Endometrial microvascular endothelial cells (primary cell): Measurements from ENCODE around the gene HECTD3. TPM values are rescaled to one million over a fixed set of nuclear protein-coding genes. Genes with fewer than 3 reads are reported as not detected.
"Not testable (repeated sequence)": the region's sequence is repeated elsewhere in the genome, so short reads cannot be mapped to it uniquely, and the experiment has no call there.

Experiments used
- in situ Hi-C: cut with HindIII; loops from 2 replicates; pipeline ENCODE4 v1.10.0; 2017; ENCODE audit warnings: low sequenced_read_pairs, low pct_unique_long_range_greater_than_20kb; ENCODE audit errors: inconsistent ontology term
- total RNA-seq: library from RNA; depleted of rRNA; stranded (reverse); fragments of >200 nt; gene quantifications from one replicate; pipeline ENCODE4 v1.2.3, GENCODE V29; 2015; ENCODE audit errors: inconsistent ontology term

The HECTD3 gene
- total RNA-seq, 1 donor from 2014 or later: 47.9 TPM

DNA sequence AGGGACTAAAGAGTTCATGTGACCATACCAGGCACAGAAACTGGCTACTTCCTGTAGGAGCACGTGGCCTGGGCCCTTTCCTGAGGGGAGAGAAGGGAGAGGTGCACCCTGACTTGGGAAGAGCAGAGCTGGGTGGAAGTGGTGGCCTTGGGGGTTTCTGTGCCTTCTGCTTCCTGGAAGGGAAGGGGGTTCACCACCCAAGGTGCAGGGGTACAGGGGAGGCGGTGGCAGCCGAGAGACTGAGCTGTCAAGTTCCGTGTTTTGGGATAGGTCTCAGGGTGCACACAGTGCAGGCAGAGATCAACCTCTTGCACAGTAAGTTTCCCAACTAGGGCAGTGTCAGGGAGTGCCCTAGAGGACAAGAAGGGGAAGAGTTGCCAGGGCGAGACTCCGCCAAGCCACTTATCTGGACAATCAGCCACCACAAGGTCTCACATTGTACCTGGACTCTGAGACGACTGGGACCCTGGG lies 10.1 kb downstream of the HECTD3 start:
- in situ Hi-C loops: no loop called here

DNA sequence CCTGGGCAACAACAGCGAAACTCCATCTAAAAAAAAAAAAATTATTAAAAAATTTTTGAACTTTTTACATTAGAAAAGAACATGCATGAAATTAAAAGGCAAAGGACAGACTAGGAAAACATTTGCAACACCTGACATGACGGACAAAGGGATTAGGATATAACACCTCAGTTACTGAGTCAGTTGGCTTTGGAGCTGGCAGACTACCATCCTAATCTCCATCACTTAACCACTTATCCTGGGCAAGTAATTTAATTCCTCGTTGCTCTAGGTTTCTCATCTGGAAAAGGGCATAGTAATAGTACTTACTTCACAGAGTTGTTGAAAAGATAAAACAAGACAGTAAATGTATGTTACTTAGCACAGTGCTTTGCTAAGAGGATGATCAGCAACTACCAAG lies 11.9 kb downstream of the HECTD3 start:
- in situ Hi-C loops: no loop called here

DNA sequence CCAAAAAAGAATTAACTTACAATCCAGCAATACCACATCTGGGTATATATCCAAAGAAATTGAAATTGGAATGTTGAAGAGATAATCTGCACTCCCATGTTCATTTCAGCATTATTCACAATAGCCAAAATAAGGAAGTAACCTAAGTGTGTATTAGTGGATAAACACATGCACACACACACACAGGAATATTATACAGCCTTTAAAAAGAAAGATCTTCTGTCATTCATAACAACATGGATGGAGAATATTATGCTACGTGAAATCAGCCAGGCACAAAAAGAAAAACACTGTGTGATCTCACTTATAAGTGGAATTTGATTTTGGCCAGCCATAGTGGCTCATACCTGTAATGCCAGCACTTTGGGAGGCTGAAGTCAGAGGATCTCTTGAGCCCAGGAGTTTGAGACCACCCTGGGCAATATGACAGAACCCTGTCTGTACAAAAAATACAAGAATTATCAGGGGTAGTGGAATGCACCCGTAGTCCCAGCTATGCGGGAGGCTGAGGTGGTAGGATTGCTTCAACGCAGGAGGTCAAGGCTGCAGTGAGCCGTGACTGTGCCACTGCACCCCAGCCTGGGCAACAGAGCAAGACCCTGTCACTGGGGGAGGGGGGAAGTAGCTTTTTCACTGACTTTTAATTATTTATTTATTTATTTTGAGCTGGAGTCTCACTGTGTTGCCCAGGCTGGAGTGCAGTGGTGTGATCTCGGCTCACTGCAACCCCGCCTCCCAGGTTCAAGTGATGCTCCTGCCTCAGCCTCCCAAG lies 15.5 kb downstream of the HECTD3 start:
- in situ Hi-C loops: no loop called here

DNA sequence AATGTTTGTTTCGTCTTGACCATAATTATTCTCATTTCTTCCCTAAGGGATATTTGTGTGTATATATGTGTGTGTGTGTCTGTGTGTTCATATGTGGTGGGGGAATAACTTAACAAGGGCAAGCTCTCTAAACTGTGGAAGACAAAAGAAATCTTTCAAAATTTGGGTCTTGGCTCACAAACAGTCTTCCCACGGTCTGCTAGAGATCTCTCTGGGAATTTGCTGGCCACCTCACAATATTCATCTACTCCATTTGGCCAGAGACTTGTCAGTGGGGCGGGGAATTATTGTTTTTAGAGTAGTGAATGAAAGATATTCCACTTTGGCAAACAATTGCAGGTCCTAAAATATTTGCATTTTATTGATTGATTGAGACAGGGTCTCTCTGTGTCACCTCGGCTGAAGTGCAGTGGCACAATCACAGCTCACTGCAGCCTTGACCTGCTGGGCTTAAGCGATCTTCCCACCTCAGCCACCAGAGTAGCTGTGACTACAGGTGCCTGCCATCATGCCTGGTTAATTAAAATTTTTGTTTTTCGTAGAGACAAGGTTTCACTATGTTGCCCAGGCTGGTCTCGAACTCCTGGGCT lies 16.7 kb downstream of the HECTD3 start:
- in situ Hi-C loops: no loop called here

DNA sequence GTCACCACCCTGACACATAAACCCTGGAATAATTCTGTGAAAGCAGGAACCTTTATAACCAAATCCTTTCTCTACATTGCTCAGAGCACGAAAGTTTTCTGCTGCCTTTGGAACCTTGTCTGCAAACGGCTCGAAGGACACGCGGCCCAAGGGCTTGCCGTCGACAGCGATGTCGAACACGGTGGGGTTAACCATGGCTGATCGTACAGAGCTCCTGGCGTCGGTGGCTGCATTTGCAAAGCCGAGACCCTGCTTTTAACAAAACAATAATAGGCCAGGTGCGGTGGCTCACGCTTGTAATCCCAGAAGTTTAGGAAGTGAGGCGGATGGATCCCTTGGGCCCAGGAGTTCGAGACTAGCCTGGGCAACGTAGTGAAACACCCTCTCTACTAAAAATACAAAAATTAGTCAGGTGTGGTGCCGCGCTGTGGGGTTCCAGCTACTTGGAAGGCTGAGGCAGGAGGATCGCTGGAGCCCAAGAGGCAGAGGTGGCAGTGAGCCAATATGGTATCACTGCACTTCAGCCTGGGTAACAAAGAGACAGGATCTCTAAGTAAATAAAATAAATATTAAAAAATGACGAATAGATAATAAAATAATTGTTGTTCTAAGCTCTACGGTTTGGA lies 22.5 kb downstream of the HECTD3 start:
- in situ Hi-C loops: no loop called here

DNA sequence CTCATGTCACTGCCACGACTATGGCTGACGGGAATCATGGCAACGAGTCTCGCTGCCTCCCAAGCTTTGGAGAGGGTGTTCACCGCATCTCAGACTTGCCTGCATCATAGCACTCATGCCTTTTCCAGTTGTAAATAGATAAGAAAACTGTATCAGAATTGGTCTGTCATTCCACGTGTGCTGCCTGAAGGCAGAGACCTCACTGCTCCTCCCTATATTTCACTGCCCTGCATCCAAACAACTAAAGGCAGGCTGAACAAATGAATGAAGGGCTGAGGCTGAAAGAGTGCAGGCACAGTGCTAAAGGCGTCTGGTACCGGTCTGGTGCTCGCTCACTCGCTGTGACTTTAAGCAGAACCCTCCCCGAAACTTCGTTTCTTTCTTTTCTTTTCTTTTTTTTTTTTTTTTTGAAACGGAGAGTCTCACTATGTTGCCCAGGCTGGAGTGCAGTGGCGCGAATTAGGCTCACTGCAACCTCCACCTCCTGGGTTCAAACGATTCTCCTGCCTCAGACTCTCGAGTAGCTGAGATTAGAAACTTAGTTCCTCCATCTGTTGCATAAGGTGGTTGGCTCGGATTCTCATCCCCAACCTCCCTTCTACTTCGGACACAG lies 25.3 kb downstream of the HECTD3 start:
- in situ Hi-C loops: no loop called here

DNA sequence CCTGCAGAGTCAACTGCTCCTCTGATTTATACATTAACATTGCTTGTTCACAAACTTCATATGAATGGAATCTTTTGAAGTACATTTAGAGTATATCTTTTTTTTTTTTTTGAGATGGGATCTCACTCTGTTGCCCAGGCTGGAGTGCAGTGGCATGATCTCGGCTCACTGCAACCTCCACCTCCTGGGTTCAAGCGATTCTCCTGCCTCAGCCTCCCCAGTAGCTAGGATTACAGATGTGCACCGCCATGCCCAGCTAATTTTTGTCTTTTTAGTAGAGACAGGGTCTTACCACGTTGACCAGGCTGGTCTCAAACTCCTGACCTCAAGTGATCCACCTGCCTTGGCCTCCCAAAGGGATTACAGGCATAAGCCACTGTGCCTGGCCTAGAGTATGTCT lies 33.8 kb downstream of the HECTD3 start:
- in situ Hi-C loops: not testable (repeated sequence)

DNA sequence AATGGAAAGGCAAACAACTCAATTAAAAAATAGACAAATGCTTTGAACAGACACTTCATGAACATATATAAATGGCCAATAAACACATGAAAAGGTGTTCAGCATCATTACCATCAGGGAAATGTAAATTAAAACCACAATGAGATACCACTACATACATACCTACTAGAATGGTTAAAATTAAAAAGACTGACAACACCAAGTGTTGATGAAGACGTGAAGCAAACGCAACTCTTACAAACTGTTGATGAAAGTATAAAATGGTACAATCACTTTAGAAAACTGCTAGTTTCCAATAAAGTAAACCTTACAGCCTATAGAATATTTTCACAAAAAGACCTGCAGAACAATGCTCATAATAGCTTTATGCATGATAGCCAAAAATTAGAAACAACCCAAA lies 34.9 kb downstream of the HECTD3 start:
- in situ Hi-C loops: no loop called here

DNA sequence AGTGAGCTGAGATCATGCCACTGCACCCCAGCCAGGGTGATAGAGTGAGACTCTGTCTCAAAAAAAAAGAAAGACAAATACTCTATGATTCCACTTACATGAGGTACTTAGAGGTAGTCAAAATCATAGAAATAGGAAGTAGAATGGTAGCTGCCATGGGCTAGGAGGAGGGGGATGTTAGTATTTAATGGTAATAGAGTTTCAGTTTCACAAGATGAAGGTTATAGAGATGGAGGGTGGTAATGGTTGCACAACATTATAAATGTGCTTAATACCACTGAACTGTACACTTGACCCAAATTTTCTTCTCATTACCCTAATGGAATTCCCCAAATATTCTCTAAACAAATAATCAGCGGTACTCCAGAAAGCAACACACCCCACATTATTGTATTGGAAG lies 37.5 kb downstream of the HECTD3 start:
- in situ Hi-C loops: no loop called here

DNA sequence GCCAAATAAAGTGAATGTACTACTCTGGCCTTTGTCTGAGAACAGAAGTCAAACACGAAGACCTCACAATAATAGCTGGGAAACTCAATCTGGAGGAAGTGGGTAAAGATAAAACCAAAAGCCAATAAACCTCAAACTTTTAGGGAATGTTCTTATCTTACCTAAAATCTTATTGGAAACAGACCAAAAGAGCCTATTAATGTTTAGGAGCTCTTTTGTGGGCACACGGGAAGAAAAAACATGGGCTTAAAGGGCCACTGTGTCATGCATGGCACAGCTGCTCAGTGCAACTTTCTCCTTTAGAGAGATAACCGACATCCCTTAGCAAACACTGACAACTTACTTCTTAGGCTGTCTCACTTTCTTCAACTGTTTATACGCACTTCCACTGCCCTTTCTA lies 40.8 kb downstream of the HECTD3 start:
- in situ Hi-C loops: no loop called here

DNA sequence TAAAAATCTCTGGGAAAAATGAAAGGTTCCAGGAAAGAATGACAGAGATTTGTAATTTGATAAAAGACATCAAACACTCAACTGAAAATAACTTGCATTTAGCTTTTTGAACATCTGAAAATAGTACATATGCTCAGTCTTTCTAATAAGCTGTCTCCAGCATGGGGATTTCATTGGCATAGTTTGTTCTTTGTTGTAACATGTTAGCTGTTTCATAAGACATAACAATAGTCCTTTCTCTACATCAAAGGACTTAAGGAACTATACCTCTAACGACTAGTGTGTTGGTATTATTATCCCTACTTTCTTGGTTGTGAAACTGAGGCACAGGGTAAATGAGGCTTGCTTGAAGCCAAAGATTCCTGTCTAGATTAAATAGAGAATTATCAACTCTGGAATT lies 46.7 kb downstream of the HECTD3 start:
- in situ Hi-C loops: no loop called here

DNA sequence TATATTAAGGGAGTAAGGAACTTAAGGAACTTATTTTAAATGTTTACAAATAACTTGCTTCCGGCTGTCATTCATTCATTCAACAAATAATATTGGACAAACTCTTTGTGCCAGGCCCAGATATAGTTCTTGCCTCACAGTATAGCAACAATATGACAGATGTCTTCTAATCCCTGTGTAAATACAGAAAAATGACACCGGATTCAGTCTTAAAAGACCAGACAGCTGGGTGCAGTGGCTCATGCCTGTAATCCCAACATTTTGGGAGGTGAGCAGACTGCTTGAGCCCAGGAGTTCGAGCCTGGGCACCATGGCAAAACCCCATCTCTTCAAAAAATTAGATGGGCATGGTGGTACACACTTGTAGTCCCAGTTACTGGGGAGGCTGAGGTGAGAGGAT lies 48.4 kb downstream of the HECTD3 start:
- in situ Hi-C loops: no loop called here

DNA sequence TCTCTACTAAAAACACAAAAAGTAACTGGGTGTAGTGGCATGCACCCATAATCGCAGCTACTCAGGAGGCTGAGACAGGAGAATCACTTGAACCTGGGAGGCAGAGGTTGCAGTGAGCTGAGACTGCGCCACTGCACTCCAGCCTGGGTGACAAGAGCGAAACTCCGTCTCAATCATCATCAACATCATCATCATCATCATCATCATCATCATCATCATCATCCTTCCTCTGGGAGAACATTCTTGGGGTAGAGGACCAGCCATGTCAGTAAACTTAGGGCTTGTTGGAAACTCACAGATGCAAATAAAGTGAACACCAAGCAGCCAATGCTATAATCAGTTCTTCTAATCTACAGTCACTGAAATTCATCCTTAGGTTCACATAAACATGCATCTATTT lies 49.1 kb downstream of the HECTD3 start:
- in situ Hi-C loops: not testable (repeated sequence)

DNA sequence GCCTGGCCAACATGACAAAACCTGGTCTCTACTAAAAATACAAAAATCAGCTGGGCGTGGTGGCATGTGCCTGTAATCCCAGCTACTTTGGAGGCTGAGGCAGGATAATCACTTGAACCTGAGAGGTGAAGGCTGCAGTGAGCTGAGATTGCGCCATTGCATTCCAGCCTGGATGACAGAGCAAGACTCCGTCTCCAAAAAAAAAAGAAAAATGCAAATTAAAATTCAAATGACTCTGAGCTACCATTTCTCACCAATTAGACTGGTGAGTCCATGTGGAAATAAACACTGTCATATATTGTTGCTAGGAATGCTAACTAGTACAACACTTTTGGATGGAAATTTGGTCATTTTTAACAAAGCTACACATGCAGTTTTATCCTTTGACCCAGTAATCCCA lies 53.6 kb downstream of the HECTD3 start:
- in situ Hi-C loops: not testable (repeated sequence)

DNA sequence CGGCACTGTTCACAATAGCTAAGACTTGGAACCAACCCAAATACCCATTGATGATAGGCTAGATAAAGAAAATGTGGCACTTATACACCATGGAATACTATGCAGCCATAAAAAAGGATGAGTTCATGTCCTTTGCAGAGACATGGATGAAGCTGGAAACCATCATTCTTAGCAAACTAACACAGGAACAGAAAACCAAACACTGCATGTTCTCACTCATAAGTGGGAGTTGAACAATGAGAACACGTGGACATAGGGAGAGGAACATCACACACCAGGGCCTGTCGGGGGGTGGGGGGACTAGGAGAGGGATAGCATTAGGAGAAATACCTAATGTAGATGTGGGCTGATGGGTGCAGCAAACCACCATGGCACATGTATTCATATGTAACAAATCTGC lies 55.0 kb downstream of the HECTD3 start:
- in situ Hi-C loops: not testable (repeated sequence)

Other genes starting within 250 kb of the HECTD3 start
- 2,081 TPM for gene RPS8, start 235.8 kb downstream of the HECTD3 start, total RNA-seq
- gene BEST4, start 223.2 kb downstream of the HECTD3 start, total RNA-seq: not detected
- gene PLK3, start 210.9 kb downstream of the HECTD3 start, total RNA-seq: 39.2 TPM
- not detected for gene DYNLT4, start 204.0 kb downstream of the HECTD3 start, total RNA-seq
- gene BTBD19, start 202.8 kb downstream of the HECTD3 start, total RNA-seq: 8.5 TPM
- gene PTCH2, start 168.1 kb downstream of the HECTD3 start, total RNA-seq: not detected
- 53.3 TPM for gene EIF2B3, start 24.7 kb downstream of the HECTD3 start, total RNA-seq
- gene UROD, start 930 bp upstream of the HECTD3 start, total RNA-seq: 241 TPM
- gene ZSWIM5, start 195.3 kb upstream of the HECTD3 start, total RNA-seq: 2.1 TPM